GM06990 (cell line): ENCODE results near the gene B4GALNT1.
A peak's percentile ranks its signal among the peaks of the same experiment; 100 is the strongest.
"Not testable (repeated sequence)": the region's sequence is repeated elsewhere in the genome, so short reads cannot be mapped to it uniquely, and the experiment has no call there.

Experiments used
- DNase-seq: peaks from one replicate; pipeline ENCODE4 v3.0.0-alpha.2; 2011; ENCODE audit not compliant: insufficient read length; ENCODE audit errors: extremely low read depth
- H3K27me3 ChIP-seq: replicated peaks from 2 replicates; pipeline ENCODE4 v1.6.0; 2011; ENCODE audit warnings: low read length; ENCODE audit not compliant: control insufficient read depth, insufficient read depth
- H3K36me3 ChIP-seq: 2 replicates; pipeline ENCODE4 v1.5.1; 2011; ENCODE audit warnings: low read length; ENCODE audit not compliant: control insufficient read depth, insufficient read depth
- H3K4me3 ChIP-seq: replicated peaks from 2 replicates; pipeline ENCODE4 v1.5.1; 2011; ENCODE audit warnings: low read depth, mild to moderate bottlenecking, control low read depth, low read length
- TF ChIP-seq, protein P1 (sequence below): IDR thresholded peaks from 2 replicates; pipeline ENCODE4 v1.5.1; 2011; ENCODE audit warnings: low read length, control low read depth, mild to moderate bottlenecking, inconsistent platforms; ENCODE audit not compliant: insufficient read depth, poor library complexity, severe bottlenecking

The B4GALNT1 gene

GRCh38 chr12:57590479-57590863 lies 42.5 kb downstream of the B4GALNT1 start:
- Histone ChIP-seq H3K27me3 (no peaks in the 10 kb centered on the region), H3K4me3 (peak overlapping the region; percentile 75), H3K36me3 (peaks cover 2% of the 10 kb centered on the region)
- no peak for DNase-seq
- TF ChIP-seq, protein P1, sequence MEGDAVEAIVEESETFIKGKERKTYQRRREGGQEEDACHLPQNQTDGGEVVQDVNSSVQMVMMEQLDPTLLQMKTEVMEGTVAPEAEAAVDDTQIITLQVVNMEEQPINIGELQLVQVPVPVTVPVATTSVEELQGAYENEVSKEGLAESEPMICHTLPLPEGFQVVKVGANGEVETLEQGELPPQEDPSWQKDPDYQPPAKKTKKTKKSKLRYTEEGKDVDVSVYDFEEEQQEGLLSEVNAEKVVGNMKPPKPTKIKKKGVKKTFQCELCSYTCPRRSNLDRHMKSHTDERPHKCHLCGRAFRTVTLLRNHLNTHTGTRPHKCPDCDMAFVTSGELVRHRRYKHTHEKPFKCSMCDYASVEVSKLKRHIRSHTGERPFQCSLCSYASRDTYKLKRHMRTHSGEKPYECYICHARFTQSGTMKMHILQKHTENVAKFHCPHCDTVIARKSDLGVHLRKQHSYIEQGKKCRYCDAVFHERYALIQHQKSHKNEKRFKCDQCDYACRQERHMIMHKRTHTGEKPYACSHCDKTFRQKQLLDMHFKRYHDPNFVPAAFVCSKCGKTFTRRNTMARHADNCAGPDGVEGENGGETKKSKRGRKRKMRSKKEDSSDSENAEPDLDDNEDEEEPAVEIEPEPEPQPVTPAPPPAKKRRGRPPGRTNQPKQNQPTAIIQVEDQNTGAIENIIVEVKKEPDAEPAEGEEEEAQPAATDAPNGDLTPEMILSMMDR, result no peak

DNA sequence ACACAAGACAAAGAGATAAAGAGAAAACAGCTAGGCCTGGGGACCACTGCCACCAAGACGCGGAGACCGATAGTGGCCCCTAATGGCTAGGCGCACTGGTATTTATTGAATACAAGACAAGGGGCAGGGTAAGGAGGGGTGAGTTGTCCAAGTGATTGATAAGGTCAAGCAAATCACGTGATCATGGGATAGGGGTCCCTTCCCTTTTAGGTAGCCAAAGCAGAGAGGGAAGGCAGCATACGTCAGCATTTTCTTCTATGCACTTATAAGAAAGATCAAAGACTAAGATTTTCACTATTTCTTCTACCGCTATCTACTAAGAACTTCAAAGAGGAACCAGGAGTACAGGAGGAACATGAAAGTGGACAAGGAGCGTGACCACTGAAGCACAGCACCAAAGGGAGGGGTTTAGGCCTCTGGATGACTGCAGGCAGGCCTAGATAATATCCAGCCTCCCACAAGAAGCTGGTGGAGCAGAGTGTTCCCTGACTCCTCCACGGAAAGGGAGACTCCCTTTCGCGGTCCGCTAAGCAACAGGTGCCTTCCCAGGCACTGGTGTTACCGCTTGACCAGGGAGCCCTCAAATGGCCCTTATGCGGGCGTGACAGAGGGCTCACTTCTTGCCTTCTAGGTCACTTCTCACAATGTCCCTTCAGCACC lies 43.9 kb downstream of the B4GALNT1 start:
- not testable (repeated sequence) for H3K4me3 ChIP-seq, H3K36me3 ChIP-seq, DNase-seq, H3K27me3 ChIP-seq

GRCh38 chr12:57586832-57587429 lies 46.1 kb downstream of the B4GALNT1 start:
- TF ChIP-seq, protein P1, result no peak
- no peaks in the 10 kb centered on the region for H3K36me3 ChIP-seq
- H3K27me3 ChIP-seq, result no peaks in the 10 kb centered on the region; the same call in 1 of the 2 replicates
- no peak for DNase-seq
- H3K4me3 ChIP-seq, result no peak overlapping the region

- TF ChIP-seq, protein P1, result no peak
- DNase-seq, result no peak
- H3K4me3 ChIP-seq, result no peak overlapping the region
- no peaks in the 10 kb centered on the region for H3K36me3 ChIP-seq
- no peaks in the 10 kb centered on the region; the same call in 1 of the 2 replicates for H3K27me3 ChIP-seq
Observed at GRCh38 chr12:57586128-57586527, 46.9 kb downstream of the B4GALNT1 start.

DNA sequence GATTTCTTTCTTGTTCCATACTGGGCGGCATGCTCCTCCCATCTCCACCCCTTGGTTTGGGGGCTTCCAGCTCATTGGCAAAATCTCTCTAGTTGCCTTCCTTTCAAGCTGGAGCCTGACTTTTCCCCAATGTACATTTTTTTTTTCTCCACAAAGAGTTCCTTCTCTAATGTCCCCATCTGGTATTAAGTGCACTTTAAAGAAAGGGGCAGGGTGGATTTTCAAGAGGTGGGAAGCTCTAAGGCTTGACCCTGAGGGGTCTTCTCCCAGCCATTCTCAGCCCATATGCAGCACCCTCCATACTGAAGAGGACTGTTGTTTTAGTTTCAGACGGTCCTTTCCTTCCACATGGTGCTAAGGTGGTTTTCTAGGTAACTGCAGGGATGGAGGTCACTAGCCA lies 47.8 kb downstream of the B4GALNT1 start:
- Histone ChIP-seq H3K36me3 (no peaks in the 10 kb centered on the region), H3K4me3 (no peak overlapping the region), H3K27me3 (no peaks in the 10 kb centered on the region; the same call in 1 of the 2 replicates)
- no peak for DNase-seq
- TF ChIP-seq, protein P1, result no peak

DNA sequence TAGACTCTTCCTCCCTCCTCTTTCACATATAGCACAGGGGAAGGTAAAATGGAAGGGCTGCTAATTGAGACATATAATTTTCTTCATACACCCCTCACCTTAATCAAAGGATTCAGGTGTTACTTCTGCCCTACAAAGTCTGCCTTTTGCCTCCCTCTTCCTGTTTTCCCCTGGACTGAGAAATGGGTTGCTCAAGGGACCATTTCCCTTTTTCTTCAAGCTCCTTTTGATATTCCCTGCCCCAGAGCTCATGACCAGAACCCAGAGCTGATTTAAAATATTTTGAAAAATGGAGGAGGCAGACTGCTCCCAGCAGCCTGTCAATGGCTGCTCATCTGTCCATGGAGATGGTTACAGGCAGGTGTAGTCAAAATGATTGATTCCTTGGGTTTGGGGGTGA lies 48.3 kb downstream of the B4GALNT1 start:
- Histone ChIP-seq H3K27me3 (no peaks in the 10 kb centered on the region; the same call in 1 of the 2 replicates), H3K36me3 (no peaks in the 10 kb centered on the region), H3K4me3 (no peak overlapping the region)
- DNase-seq, result no peak
- TF ChIP-seq, protein P1, result no peak
